Stimulated activated CD4-positive, alpha-beta T cell treated with anti-CD3 and anti-CD28 coated beads, Interleukin-1b, Interleukin-23, amount 100 ng/mL, for 48 hours (primary cell): Measurements from ENCODE around the gene ZNF697.

Experiments used
- DNase-seq: peaks from one replicate; pipeline ENCODE4 v3.0.0-alpha.2; 2020

Gene ZNF697

GRCh38 chr1:119660253-119661083 lies 12.4 kb upstream of the ZNF697 start:
- no peak for DNase-seq

GRCh38 chr1:119659628-119660027 lies 11.6 kb upstream of the ZNF697 start:
- no peak for DNase-seq

- DNase-seq: no peak
Observed at GRCh38 chr1:119656410-119656955, 8.4 kb upstream of the ZNF697 start.

- DNase-seq: no peak
Observed at GRCh38 chr1:119655154-119655553, 7.1 kb upstream of the ZNF697 start.

GRCh38 chr1:119653839-119654170 lies 5.7 kb upstream of the ZNF697 start:
- no peak for DNase-seq

GRCh38 chr1:119653135-119653838 lies 5.2 kb upstream of the ZNF697 start:
- no peak for DNase-seq

- no peak for DNase-seq
Observed at GRCh38 chr1:119652587-119652986, 4.5 kb upstream of the ZNF697 start.

GRCh38 chr1:119651641-119652040 lies 3.6 kb upstream of the ZNF697 start:
- no peak for DNase-seq

- no peak for DNase-seq
Observed at GRCh38 chr1:119651133-119651532, 3.1 kb upstream of the ZNF697 start.

GRCh38 chr1:119648620-119649004 lies 546 bp upstream of the ZNF697 start:
- no peak for DNase-seq

GRCh38 chr1:119647228-119647733 lies 785 bp downstream of the ZNF697 start:
- no peak for DNase-seq

- no peak for DNase-seq
Observed at GRCh38 chr1:119646521-119647227, 1.4 kb downstream of the ZNF697 start.

- DNase-seq: no peak
Observed at GRCh38 chr1:119639109-119639508, 9.0 kb downstream of the ZNF697 start.

GRCh38 chr1:119637710-119638109 lies 10.4 kb downstream of the ZNF697 start:
- DNase-seq: no peak

- DNase-seq: no peak
Observed at GRCh38 chr1:119636491-119637089, 11.5 kb downstream of the ZNF697 start.

- no peak for DNase-seq
Observed at GRCh38 chr1:119635811-119636390, 12.2 kb downstream of the ZNF697 start.

GRCh38 chr1:119634016-119634415 lies 14.1 kb downstream of the ZNF697 start:
- DNase-seq: no peak

- DNase-seq: no peak
Observed at GRCh38 chr1:119633575-119633974, 14.5 kb downstream of the ZNF697 start.

- DNase-seq: no peak
Observed at GRCh38 chr1:119632841-119633240, 15.2 kb downstream of the ZNF697 start.

- DNase-seq: no peak
Observed at GRCh38 chr1:119632103-119632490, 16.0 kb downstream of the ZNF697 start.

GRCh38 chr1:119631433-119632102 lies 16.5 kb downstream of the ZNF697 start:
- DNase-seq: no peak

- no peak for DNase-seq
Observed at GRCh38 chr1:119631086-119631432, 17.0 kb downstream of the ZNF697 start.
